Kidney (tissue), 14 donors: ENCODE measurements around the gene CDCA8. TPM values are rescaled to one million over a fixed set of nuclear protein-coding genes. Genes with fewer than 3 reads are reported as not detected.

Experiments
- DNase-seq, 5 donors: peaks; one replicate each; pipeline ENCODE4 v3.0.0-alpha.2; 2013 to 2020
- FAIRE-seq: peaks from 2 replicates; lab custom pipeline; 2012; peaks lifted over from hg19 to GRCh38; lab: Jason Lieb, UNC
- H3K27ac ChIP-seq, 2 donors: one replicate each; pipeline ENCODE4 v1.7.0; 2013; ENCODE audit warnings: low read depth in 2 of 2, low read length in 2 of 2, inconsistent platforms in 1 of 2
- H3K27me3 ChIP-seq: one replicate; pipeline ENCODE4 v1.7.1; 2013; ENCODE audit warnings: low read length, inconsistent platforms; ENCODE audit not compliant: control insufficient read depth, insufficient read depth
- H3K36me3 ChIP-seq, 3 donors: one replicate each; pipeline versions ENCODE4 v1.7.0 to v1.7.1; 2013; ENCODE audit warnings: low read length in 3 of 3, control low read depth in 1 of 3, inconsistent platforms in 1 of 3; ENCODE audit not compliant: insufficient read depth in 3 of 3, control insufficient read depth in 2 of 3
- H3K4me1 ChIP-seq, 3 donors: one replicate each; pipeline versions ENCODE4 v1.7.0 to v1.7.1; 2013; ENCODE audit warnings: low read length in 3 of 3, inconsistent platforms in 1 of 3, low read depth in 1 of 3; ENCODE audit not compliant: control insufficient read depth in 2 of 3, insufficient read depth in 2 of 3
- H3K4me3 ChIP-seq, 3 donors: one replicate each; pipeline versions ENCODE4 v1.7.0 to v1.8.1; 2013; ENCODE audit warnings: low read length in 3 of 3, control low read depth in 1 of 3, inconsistent platforms in 1 of 3
- H3K9ac ChIP-seq, 3 donors: one replicate each; pipeline versions ENCODE4 v1.7.0 to v1.7.1; 2013; ENCODE audit warnings: low read length in 3 of 3, control low read depth in 1 of 3, inconsistent platforms in 1 of 3
- H3K9me3 ChIP-seq, 3 donors: one replicate each; pipeline versions ENCODE4 v1.7.0 to v1.7.1; 2013; ENCODE audit warnings: low read length in 3 of 3, control low read depth in 1 of 3, inconsistent platforms in 1 of 3; ENCODE audit not compliant: control insufficient read depth in 2 of 3, insufficient read depth in 1 of 3
- CTCF ChIP-seq: IDR thresholded peaks from 3 replicates; pipeline ENCODE4 v1.5.1; 2012; ENCODE audit warnings: mild to moderate bottlenecking, moderate library complexity, borderline replicate concordance; ENCODE audit not compliant: insufficient read depth; ENCODE audit errors: extremely low read depth
- intact Hi-C: fragments of 100-400 bp; cut with DNase I; formaldehyde crosslinking; loops from one replicate; pipeline ENCODE4 v1.11.1; 2022
- polyA plus RNA-seq: library from polyadenylated mRNA; stranded (reverse); fragments of 350-450 nt; fragmentation: Illumina TruSeq; extraction: RNeasy Lipid Tissue Mini Kit (QIAGEN cat#74804); gene quantifications from one replicate; pipeline ENCODE4 v1.2.3, GENCODE V29; 2014; ENCODE audit warnings: low read depth, low replicate concordance; ENCODE audit not compliant: insufficient read depth
- total RNA-seq: library from RNA; stranded (reverse); fragmentation: NEBNext Ultra II Directional; extraction: Animal tissue kit (Norgen Biotek cat#: 25700); gene quantifications from one replicate; pipeline ENCODE4 v1.2.1, GENCODE V29; 2021
- donor health status: control.
- donor health status: control.
- donor health status: control.
- donor health status: control.
- donor health status: control.
- donor health status: DM: yes; HTN: yes; CAD: no.
- donor health status: Normal renal cell carcinoma (clear cell type).

Gene CDCA8
- total and polyA plus RNA-seq, 2 donors from 2014 or later: 0.71 to 1.0 TPM

- FAIRE-seq: no peak
- Histone ChIP-seq H3K27ac (no peak overlapping the region), H3K4me1 (peaks cover 0 to 22% (median 16%) of the 10 kb centered on the region in 3 donors), H3K36me3 (peaks cover 4 to 17% (median 4%) of the 10 kb centered on the region in 3 donors), H3K27me3 (no peaks in the 10 kb centered on the region), H3K9me3 (no peaks in the 10 kb centered on the region), H3K9ac (peak overlapping the region in 1 of 3 donors; percentile 80), H3K4me3 (peak overlapping the region in 2 of 3 donors; percentile 90 to 93)
- TF ChIP-seq CTCF: no peak
- intact Hi-C loops: loop anchor here (10.0 kb wide), 1 partner anchor 234 kb away; no protein-coding TSS in a partner anchor
- no peak for DNase-seq
Observed at GRCh38 chr1:37688926-37689325, 3.4 kb upstream of the CDCA8 start.

- intact Hi-C loops: no loop called here
- no peak for TF ChIP-seq CTCF
Observed at GRCh38 chr1:37691497-37692077, 729 bp upstream of the CDCA8 start.

GRCh38 chr1:37692834-37693175 lies 489 bp downstream of the CDCA8 start:
- DNase-seq: peak in 1 of 5 donors; percentile 67
- Histone ChIP-seq H3K9me3 (no peaks in the 10 kb centered on the region), H3K27me3 (no peaks in the 10 kb centered on the region), H3K9ac (peak overlapping the region in 2 of 3 donors; percentile 46 to 78), H3K4me1 (peaks cover 0 to 22% (median 16%) of the 10 kb centered on the region in 3 donors), H3K36me3 (no peaks in the 10 kb centered on the region), H3K4me3 (peak overlapping the region; percentile 79 to 93 (median 91)), H3K27ac (no peak overlapping the region)
- no peak for TF ChIP-seq CTCF
- FAIRE-seq: no peak
- intact Hi-C loops: no loop called here

More at GRCh38 chr1:37691497-37692077, 729 bp upstream of the CDCA8 start:
- Histone ChIP-seq H3K36me3 (no peaks in the 10 kb centered on the region), H3K4me3 (peak overlapping the region; percentile 70 to 94 (median 93)), H3K27ac (peak overlapping the region in 1 of 2 donors; percentile 51), H3K27me3 (no peaks in the 10 kb centered on the region), H3K9ac (peak overlapping the region; percentile 26 to 78 (median 68)), H3K4me1 (peaks cover 0 to 22% (median 16%) of the 10 kb centered on the region in 3 donors), H3K9me3 (no peaks in the 10 kb centered on the region)
- DNase-seq (peak in 4 of 5 donors; percentile 44 to 87 (median 72)), FAIRE-seq (no peak)
